Esophagus (tissue), 2 donors: Measurements from ENCODE around the gene FLRT2. TPM values are rescaled to one million over a fixed set of nuclear protein-coding genes. Genes with fewer than 3 reads are reported as not detected.

ENCODE experiments used
- H3K27ac ChIP-seq, 2 donors: one replicate each; pipeline ENCODE4 v1.5.1; 2013; ENCODE audit warnings: low read depth in 2 of 2, mild to moderate bottlenecking in 2 of 2, inconsistent platforms in 1 of 2, low read length in 1 of 2, moderate library complexity in 1 of 2
- H3K27me3 ChIP-seq, 2 donors: one replicate each; pipeline ENCODE4 v1.6.1; 2013; ENCODE audit warnings: low read length in 2 of 2, control low read depth in 1 of 2, mild to moderate bottlenecking in 1 of 2; ENCODE audit not compliant: insufficient read depth in 2 of 2, control insufficient read depth in 1 of 2
- H3K36me3 ChIP-seq, 2 donors: one replicate each; pipeline ENCODE4 v1.6.1; 2013; ENCODE audit warnings: low read length in 1 of 2; ENCODE audit not compliant: control insufficient read depth in 2 of 2, insufficient read depth in 2 of 2
- H3K4me1 ChIP-seq, 2 donors: one replicate each; pipeline ENCODE4 v1.6.1; 2013; ENCODE audit warnings: low read length in 1 of 2; ENCODE audit not compliant: control insufficient read depth in 2 of 2, insufficient read depth in 2 of 2
- H3K4me3 ChIP-seq, 2 donors: one replicate each; pipeline ENCODE4 v1.5.1; 2013; ENCODE audit warnings: low read length in 2 of 2, mild to moderate bottlenecking in 2 of 2, low read depth in 1 of 2, moderate library complexity in 1 of 2
- H3K9me3 ChIP-seq, 2 donors: one replicate each; pipeline ENCODE4 v1.6.1; 2013; ENCODE audit warnings: mild to moderate bottlenecking in 2 of 2, low read depth in 1 of 2, low read length in 1 of 2, moderate library complexity in 1 of 2; ENCODE audit not compliant: control insufficient read depth in 2 of 2, insufficient read depth in 1 of 2
- WGBS, 2 donors: extraction: QIAGEN DNeasy Blood & Tissue Kit; methylation state at CpG; one replicate each; pipeline ENCODE4 v1.1.7; 2013; 5-methylcytosine and 5-hydroxymethylcytosine counted together
- polyA plus RNA-seq, 2 donors: library from polyadenylated mRNA; stranded (reverse); fragments of 200-250 nt; gene quantifications; one replicate each; pipeline ENCODE4 v1.2.3, GENCODE V29; 2013
- donor health status: healthy with polysubstance abuse.
- donor health status: Bipolar disorder and iron deficiency.

FLRT2 gene
- polyA plus RNA-seq, 2 donors = 0.98 to 2.1 TPM

DNA sequence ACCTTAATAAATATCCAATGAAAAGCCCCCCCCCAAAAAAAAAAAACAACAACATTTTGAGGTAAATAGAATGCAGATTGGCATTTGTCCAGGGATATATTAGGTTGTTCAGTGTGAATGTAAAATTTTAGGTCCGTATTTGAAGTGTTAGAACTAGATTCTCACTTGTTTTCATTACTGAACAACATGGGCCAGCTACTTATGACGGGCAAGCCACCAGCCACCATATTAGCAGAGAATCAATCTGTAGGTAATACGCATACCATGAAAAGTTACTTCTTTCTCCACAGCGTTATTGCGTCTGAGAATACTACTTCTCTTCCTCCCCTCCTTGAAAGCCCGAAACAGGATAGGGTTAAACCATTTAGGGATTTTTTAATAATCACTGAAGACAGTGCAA is 5.4 kb downstream of the FLRT2 start:
- 50 to 65% methylated on average over 6 of the region's 6 CpGs for WGBS, 2 donors
- Histone ChIP-seq H3K4me3 (no peak overlapping the region), H3K4me1 (peaks cover 6 to 7% of the 10 kb centered on the region in 2 donors), H3K36me3 (no peaks in the 10 kb centered on the region), H3K27me3 (peaks cover 6 to 8% of the 10 kb centered on the region in 2 donors), H3K27ac (no peak overlapping the region), H3K9me3 (no peaks in the 10 kb centered on the region)

GRCh38 chr14:85535991-85536832 is 6.3 kb downstream of the FLRT2 start:
- Histone ChIP-seq H3K27ac (no peak overlapping the region), H3K9me3 (no peaks in the 10 kb centered on the region), H3K4me1 (peaks cover 4 to 7% of the 10 kb centered on the region in 2 donors), H3K4me3 (no peak overlapping the region), H3K27me3 (peaks cover 0 to 8% of the 10 kb centered on the region in 2 donors), H3K36me3 (no peaks in the 10 kb centered on the region)
- WGBS, 2 donors = 25 to 27% methylated on average over 8 of the region's 8 CpGs

DNA sequence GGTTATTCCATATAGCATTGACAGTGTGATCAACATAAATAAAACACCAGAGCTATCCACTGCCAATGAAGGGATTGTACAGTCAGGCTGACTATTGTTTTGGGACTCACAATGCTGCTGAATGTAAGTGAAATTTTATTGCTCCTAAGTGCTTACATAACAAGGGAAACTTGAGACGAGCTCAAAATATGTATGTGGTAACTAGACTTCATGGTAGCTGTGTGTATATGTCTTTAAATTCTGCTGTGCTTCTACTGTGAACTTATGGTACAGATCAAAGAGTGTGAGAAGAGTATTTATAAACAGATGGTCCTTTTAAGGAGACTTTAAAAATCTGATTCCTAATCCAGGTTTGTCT is 6.9 kb downstream of the FLRT2 start:
- Histone ChIP-seq H3K4me3 (no peak overlapping the region), H3K9me3 (no peaks in the 10 kb centered on the region), H3K27ac (no peak overlapping the region), H3K36me3 (no peaks in the 10 kb centered on the region), H3K27me3 (peaks cover 0 to 8% of the 10 kb centered on the region in 2 donors), H3K4me1 (peaks cover 0 to 3% of the 10 kb centered on the region in 2 donors)
- WGBS, 2 donors = 21 to 28% methylated on average over 1 of the region's 1 CpG

DNA sequence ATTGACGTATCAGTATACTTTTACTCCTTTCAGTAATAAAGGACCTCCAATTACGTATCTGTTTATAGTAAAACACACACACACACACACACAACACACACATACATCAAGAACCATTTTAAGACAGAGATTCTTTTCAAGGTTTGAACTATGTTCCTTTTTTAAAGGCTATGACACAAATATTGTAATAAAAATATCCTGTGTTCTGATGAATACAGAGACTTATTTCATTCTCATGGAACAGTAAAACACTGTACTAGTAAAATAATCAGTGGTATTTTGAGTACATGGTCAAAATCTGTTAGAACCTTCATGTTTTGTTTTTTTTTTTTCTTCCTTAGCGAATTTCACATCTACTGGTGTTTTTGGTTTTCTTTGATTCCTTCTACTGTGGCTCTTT is 7.6 kb downstream of the FLRT2 start:
- WGBS, 2 donors = 74 to 78% methylated on average over 3 of the region's 3 CpGs
- Histone ChIP-seq H3K4me1 (peaks cover 0 to 3% of the 10 kb centered on the region in 2 donors), H3K9me3 (no peaks in the 10 kb centered on the region), H3K27me3 (peaks cover 0 to 8% of the 10 kb centered on the region in 2 donors), H3K36me3 (no peaks in the 10 kb centered on the region), H3K27ac (no peak overlapping the region), H3K4me3 (no peak overlapping the region)

DNA sequence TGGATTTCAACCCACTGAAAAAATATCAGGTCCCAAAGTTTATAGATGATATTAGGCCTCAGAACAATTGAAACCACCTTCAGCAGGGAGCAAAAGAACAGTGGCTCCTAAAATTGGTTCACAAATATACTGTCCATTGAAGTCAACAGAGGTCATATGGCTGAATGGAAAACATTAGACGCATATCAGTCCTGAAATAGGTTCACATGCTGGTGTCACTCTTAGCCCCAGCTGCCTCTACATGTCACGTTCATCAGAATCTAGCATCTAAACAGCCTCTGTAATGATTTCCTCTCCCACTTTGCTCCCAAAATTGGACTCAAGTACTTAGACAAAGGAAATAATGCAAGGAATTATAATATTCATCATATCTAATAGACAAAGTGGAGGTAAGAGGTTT is 8.7 kb downstream of the FLRT2 start:
- H3K4me1 ChIP-seq = peaks cover 0 to 2% of the 10 kb centered on the region in 2 donors

DNA sequence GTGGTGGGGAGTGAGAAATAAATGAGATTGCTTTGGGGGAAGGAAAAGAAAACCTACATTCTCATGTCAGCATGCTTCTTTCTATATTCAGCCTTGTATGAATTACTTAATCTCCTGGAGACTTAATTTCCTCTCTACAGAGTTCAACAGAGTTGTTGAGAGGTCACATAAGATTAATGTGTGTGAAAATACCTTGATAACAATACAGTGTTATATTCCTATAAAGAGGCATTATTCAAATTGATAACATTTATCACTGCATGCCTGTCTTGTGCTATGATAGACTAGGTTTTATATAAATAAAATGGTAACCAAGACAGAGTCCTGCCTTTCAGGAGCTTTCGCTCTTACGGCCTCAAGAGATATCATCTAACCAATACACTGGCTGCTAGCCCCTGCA is 9.6 kb downstream of the FLRT2 start:
- Histone ChIP-seq H3K4me3 (no peak overlapping the region), H3K27me3 (no peaks in the 10 kb centered on the region), H3K36me3 (no peaks in the 10 kb centered on the region), H3K4me1 (peaks cover 0 to under 1% of the 10 kb centered on the region in 2 donors), H3K9me3 (no peaks in the 10 kb centered on the region), H3K27ac (no peak overlapping the region)
- 90% methylated on average over 2 of the region's 2 CpGs for WGBS, 2 donors

More for the DNA sequence above, 8.7 kb downstream of the FLRT2 start:
- H3K4me3 ChIP-seq = no peak overlapping the region
- H3K36me3 ChIP-seq = no peaks in the 10 kb centered on the region
- H3K27me3 ChIP-seq = peaks cover 0 to 3% of the 10 kb centered on the region in 2 donors
- no peak overlapping the region for H3K27ac ChIP-seq
- 76 to 82% methylated on average over 2 of the region's 2 CpGs for WGBS, 2 donors
- H3K9me3 ChIP-seq = no peaks in the 10 kb centered on the region

GRCh38 chr14:85542623-85543022 is 12.7 kb downstream of the FLRT2 start:
- Histone ChIP-seq H3K4me3 (no peak overlapping the region), H3K36me3 (no peaks in the 10 kb centered on the region), H3K27me3 (no peaks in the 10 kb centered on the region), H3K4me1 (no peaks in the 10 kb centered on the region), H3K9me3 (no peaks in the 10 kb centered on the region), H3K27ac (no peak overlapping the region)
- 73 to 82% methylated on average over 5 of the region's 5 CpGs for WGBS, 2 donors

DNA sequence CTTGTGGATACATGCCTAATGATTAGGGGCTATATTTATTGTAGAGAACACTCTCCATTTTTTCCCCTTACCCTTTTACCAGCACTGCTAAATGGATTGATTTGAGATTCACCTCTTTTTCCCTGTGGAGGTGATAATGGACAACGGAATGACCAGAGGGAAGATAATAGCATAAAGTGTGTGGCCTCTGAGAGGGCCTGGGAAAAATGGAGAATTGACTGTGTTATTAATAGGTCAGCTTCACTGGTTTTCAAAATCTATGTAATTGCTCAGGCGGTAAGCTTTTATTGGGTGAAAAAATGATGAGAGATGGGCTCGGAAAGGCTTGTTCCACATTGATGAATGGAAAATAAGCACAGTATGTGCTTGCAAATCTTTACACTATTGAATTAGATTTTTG is 15.8 kb downstream of the FLRT2 start:
- no peaks in the 10 kb centered on the region for H3K36me3 ChIP-seq
- 90 to 92% methylated on average over 3 of the region's 3 CpGs for WGBS, 2 donors
- no peak overlapping the region for H3K27ac ChIP-seq
- no peak overlapping the region for H3K4me3 ChIP-seq
- H3K9me3 ChIP-seq = no peaks in the 10 kb centered on the region
- no peaks in the 10 kb centered on the region for H3K27me3 ChIP-seq
- no peaks in the 10 kb centered on the region for H3K4me1 ChIP-seq

- Histone ChIP-seq H3K36me3 (no peaks in the 10 kb centered on the region), H3K4me1 (no peaks in the 10 kb centered on the region), H3K4me3 (no peak overlapping the region), H3K27me3 (no peaks in the 10 kb centered on the region), H3K9me3 (no peaks in the 10 kb centered on the region), H3K27ac (no peak overlapping the region)
- WGBS, 2 donors = 61 to 78% methylated on average over 3 of the region's 3 CpGs
These were observed 16.4 kb downstream of the FLRT2 start for GRCh38 chr14:85546390-85546789.

- Histone ChIP-seq H3K4me3 (no peak overlapping the region), H3K27ac (no peak overlapping the region), H3K9me3 (no peaks in the 10 kb centered on the region), H3K36me3 (no peaks in the 10 kb centered on the region), H3K27me3 (no peaks in the 10 kb centered on the region), H3K4me1 (no peaks in the 10 kb centered on the region)
- 80 to 93% methylated on average over 2 of the region's 2 CpGs for WGBS, 2 donors
These were observed 19.8 kb downstream of the FLRT2 start for GRCh38 chr14:85549697-85550096.
